GM21529 (cell line): ENCODE data around the gene OR2L13.
"Not testable (repeated sequence)": the region's sequence is repeated elsewhere in the genome, so short reads cannot be mapped to it uniquely, and the experiment has no call there.

ENCODE experiments used
- ATAC-seq: cut with Tn5 transposase; IDR thresholded peaks from one replicate; pipeline ENCODE4 v1.9.1; 2021; ENCODE audit not compliant: unreplicated experiment

OR2L13 gene, protein sequence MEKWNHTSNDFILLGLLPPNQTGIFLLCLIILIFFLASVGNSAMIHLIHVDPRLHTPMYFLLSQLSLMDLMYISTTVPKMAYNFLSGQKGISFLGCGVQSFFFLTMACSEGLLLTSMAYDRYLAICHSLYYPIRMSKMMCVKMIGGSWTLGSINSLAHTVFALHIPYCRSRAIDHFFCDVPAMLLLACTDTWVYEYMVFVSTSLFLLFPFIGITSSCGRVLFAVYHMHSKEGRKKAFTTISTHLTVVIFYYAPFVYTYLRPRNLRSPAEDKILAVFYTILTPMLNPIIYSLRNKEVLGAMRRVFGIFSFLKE

GRCh38 chr1:248094884-248095283, at the start of gene OR2L13:
Gene OR2L13, plus strand, starts transcription at chr1:248095184. Its CDS starts 4,192 bp downstream, at chr1:248099376.
- no peak for ATAC-seq

DNA sequence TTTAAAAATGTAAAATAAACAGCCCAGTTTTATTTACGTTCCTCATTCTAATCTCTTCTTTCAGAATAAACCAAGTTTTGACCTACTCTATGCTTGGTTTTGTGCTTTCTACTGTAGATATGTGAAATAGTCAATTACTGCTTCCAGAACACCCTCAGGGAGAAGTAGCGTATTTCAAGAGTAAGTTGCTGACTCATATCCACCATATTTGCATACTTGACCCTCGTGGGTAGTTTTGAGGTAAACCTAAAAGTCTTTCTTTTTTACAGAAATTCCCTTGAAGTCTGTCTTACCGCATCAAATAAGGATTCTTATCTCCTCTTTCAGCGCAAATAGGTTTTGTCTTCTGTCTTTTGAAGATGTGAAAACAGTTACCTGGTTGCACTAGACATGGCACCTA, 49.8 kb upstream of the OR2L13 start:
- ATAC-seq = no peak

DNA sequence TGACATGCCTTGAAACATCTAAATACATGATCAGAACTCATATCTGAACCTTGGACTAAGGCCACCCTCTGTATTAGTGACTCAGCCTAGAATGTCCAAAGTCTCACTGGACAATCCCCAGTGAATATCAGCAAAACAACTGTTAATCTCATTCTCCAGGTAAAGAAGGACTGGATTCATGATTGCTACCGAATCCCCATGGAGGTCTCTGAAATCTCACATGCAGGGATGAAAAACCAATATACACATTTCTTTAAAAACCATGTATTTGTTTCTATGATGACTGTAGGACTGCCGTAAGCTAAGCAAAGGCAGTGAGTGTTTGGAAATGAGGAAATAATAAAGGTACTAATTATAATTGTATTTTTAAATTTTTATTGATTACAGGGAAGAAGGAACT, 48.4 kb upstream of the OR2L13 start, which contains the start of gene OR2L3:
Gene OR2L3, plus strand, starts transcription at position 301 of the 400 bp plus-strand sequence. CDS start 13,846 bp downstream, outside the sequence.
- ATAC-seq = no peak

GRCh38 chr1:248047008-248047407, 48.0 kb upstream of the OR2L13 start:
- no peak for ATAC-seq

DNA sequence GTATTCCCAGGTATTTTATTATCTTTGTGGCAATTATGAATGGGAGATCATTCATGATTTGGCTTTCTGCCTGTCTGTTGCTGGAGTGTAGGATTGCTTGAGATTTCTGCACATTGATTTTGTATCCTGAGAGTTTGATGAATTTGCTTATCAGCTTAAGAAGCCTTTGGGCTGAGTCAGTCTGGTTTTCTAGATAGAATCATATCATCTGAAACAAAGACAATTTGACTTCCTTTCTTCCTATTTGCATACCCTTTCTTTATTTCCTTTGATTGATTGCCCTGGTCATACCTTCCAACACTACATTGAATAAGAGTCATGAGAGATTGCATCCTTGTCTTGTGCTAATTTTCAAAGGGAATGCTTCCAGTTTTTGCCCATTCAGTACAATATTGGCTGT, 40.3 kb upstream of the OR2L13 start:
- no peak for ATAC-seq

DNA sequence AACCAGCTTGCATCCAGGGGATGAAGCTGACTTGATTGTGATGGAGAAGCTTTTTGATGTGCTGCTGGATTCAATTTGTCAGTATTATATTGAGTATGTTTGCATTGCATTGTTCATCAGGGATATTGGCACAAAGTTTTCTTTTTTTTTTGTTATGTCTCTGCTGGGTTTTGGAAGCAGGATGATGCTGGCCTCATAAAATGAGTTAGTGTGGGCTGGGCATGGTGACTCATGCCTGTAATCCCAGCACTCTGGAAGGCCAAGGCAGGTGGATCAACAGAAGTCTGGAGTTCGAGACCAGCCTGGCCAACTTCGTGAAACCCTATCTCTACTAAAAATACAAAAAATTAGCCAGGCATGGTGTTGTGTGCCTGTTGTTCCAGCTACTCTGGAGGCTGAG, 39.7 kb upstream of the OR2L13 start:
- no peak for ATAC-seq

- no peak for ATAC-seq
Observed at GRCh38 chr1:248065071-248065470, 29.9 kb upstream of the OR2L13 start.

DNA sequence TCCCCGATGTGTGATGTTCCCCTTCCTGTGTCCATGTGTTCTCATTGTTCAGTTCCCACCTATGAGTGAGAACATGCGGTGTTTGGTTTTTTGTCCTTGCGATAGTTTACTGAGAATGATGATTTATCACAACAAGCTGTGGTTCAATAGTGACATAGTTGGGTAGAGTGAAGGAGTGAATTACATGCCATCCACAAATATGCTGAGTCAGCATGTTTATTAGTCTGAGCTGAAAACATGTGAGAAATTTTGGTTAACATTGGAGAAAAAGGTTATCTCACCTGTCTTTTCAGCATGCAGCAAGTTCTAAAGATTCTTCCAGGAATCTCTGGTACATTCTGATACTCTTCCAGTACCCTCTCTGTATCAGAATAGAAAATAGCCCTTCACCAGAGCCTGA, 29.4 kb upstream of the OR2L13 start:
- no peak for ATAC-seq

DNA sequence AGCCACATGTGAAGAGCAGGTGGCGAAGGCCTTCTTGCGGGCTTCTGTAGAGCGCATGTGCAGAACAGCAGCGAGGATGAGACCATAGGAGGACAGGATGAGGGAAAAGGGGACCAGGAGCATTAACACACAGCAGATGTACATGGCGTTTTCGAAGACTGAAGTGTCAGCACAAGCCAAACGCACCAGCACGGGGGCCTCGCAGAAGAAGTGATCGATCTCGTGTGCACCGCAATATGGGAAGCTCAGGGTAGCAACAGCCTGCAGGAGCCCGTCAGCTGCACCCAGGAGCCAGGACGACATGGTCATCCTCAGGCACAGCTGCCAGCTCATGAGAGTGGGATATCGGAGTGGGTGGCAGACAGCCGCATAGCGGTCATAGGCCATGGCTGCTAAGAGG, 11.1 kb upstream of the OR2L13 start:
- ATAC-seq = not testable (repeated sequence)

GRCh38 chr1:248098529-248098928, 3.5 kb downstream of the OR2L13 start:
- no peak for ATAC-seq

DNA sequence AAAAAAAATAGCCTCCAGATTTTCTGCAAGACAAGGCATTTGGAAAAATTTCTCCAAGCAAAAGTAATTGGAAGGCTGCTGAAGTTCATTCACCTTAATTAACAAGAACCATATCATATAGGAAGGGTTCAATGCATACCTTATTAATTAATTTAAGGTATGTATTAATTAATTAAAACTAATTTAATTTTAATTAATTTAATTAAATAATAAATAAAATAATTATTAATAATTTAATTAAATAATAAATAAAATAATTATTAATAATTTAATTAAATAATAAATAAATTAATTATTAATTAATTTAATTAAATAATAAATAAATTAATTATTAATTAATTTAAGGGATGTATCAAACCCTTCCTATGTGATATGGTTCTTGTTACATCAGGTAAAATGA, 7.9 kb downstream of the OR2L13 start:
- ATAC-seq = no peak

GRCh38 chr1:248111157-248111556, 16.2 kb downstream of the OR2L13 start:
- ATAC-seq = no peak

GRCh38 chr1:248114890-248115289, 19.9 kb downstream of the OR2L13 start:
- ATAC-seq = no peak

DNA sequence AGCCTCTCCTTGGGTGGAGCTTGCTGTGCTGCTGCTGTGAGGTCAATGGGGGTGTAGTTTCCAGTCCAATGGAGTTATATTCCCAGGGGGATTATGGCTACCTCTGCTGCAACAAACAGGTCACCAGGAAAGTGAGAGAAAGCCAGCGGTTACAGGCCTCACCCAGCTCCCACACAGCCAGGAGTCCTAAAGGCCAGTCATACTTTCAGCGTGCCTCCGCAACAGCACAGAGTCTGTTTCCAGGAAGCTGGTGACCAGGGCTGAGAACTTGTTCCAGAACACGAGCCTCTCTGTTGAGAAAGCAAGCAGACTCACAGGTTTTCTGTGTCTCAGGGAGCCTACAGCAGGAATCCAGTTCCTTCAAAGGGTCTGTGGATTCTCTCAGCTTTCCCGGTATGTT, 32.7 kb downstream of the OR2L13 start:
- no peak for ATAC-seq

- ATAC-seq = no peak
Observed at GRCh38 chr1:248136811-248137210, 41.8 kb downstream of the OR2L13 start.

- no peak for ATAC-seq
Observed at GRCh38 chr1:248140846-248141245, 45.9 kb downstream of the OR2L13 start.

GRCh38 chr1:248143311-248143710, 48.3 kb downstream of the OR2L13 start:
- no peak for ATAC-seq

DNA sequence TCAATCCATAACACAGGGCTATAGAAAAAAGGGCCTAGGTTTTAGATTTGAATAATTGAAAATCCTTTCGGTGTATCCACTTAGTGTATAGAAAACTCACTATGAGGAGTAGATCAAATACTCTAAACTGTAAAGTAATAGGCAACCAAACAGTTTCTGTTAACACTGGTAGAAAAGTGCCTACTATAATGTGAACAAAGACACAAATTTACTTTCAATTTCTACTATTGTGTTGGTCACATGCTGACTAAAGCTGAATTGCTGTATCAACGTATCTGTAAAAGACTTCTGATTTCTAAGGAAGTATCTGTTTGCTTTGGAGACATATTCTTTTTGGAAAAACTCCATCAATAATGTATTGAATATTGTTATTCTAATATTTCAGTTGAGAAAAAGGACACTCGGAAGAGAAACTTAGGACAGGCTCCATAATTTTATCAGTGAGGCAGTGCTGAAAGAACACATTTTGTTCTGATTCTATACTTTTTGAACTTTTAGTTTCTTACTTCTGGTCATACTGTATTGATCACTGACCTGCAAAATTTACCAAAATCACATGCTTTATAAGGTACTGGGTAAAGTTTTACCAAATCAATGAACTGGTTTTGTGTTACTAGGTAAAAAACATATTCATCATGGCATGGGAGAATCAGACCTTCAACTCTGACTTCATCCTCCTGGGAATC, 49.7 kb downstream of the OR2L13 start, which contains the start of gene OR2M5:
Gene OR2M5, plus strand, starts transcription at position 636 of the 686 bp plus-strand sequence. Its CDS starts 0 bp downstream, at position 636.
- no peak for ATAC-seq
